Lower leg skin (tissue), 3 donors: Measurements from ENCODE around the gene WDR75.

Source experiments
- CTCF ChIP-seq, 3 donors: fragments of 450-650 bp; IDR thresholded peaks; one replicate each; pipeline ENCODE4 v1.5.1; 2016; ENCODE audit warnings: antibody characterized with exemption in 3 of 3, mild to moderate bottlenecking in 3 of 3, moderate library complexity in 2 of 3
- POLR2A ChIP-seq, 2 donors: fragments of 450-650 bp; IDR thresholded peaks; one replicate each; pipeline ENCODE4 v1.6.1; 2016 to 2017; ENCODE audit warnings: antibody characterized with exemption in 2 of 2, mild to moderate bottlenecking in 1 of 2, moderate library complexity in 1 of 2

GRCh38 chr2:189521699-189522434 lies 80.6 kb downstream of the WDR75 start:
- no peak for TF ChIP-seq CTCF (IDR thresholded peaks at IDR 0.05)
- TF ChIP-seq POLR2A (IDR thresholded peaks at IDR 0.05), result no peak
